ENCODE data around the gene PRB4.
"Not testable (repeated sequence)": the region's sequence is repeated elsewhere in the genome, so short reads cannot be mapped to it uniquely, and the experiment has no call there.

Gene PRB4

GRCh38 chr12:11310336-11310735 lies at the start of gene PRB4:
TSS of gene PRB4 (minus strand) at chr12:11310436. CDS start at chr12:11310398, 38 bp downstream.
- DNase-seq (ENCODE audit: low read depth in 2 of 2) = no peak

GRCh38 chr12:11351736-11352135 lies 41.5 kb upstream of the PRB4 start:
- not testable (repeated sequence) for DNase-seq (ENCODE audit: low read depth in 2 of 2)

- no peak for DNase-seq (ENCODE audit: low read depth in 2 of 2)
Observed at GRCh38 chr12:11348439-11348838, 38.2 kb upstream of the PRB4 start.

GRCh38 chr12:11347810-11348209 lies 37.6 kb upstream of the PRB4 start:
- no peak for DNase-seq (ENCODE audit: low read depth in 2 of 2)

- no peak for DNase-seq (ENCODE audit: low read depth in 2 of 2)
Observed at GRCh38 chr12:11344500-11344899, 34.3 kb upstream of the PRB4 start.

- DNase-seq (ENCODE audit: low read depth in 2 of 2) = no peak
Observed at GRCh38 chr12:11324426-11324825, 14.2 kb upstream of the PRB4 start.

- DNase-seq (ENCODE audit: low read depth in 2 of 2) = no peak
Observed at GRCh38 chr12:11321980-11322379, 11.7 kb upstream of the PRB4 start.

GRCh38 chr12:11307143-11307542 lies 3.1 kb downstream of the PRB4 start:
- DNase-seq (ENCODE audit: low read depth in 2 of 2) = no peak

GRCh38 chr12:11273449-11273848 lies 36.8 kb downstream of the PRB4 start:
- DNase-seq (ENCODE audit: low read depth in 2 of 2) = no peak

- no peak for DNase-seq (ENCODE audit: low read depth in 2 of 2)
Observed at GRCh38 chr12:11269607-11270006, 40.6 kb downstream of the PRB4 start, which contains the start of gene PRB3. TSS of gene PRB3 (minus strand) at chr12:11269707. CDS start at chr12:11269669, 38 bp downstream.

GRCh38 chr12:11264501-11264900 lies 45.7 kb downstream of the PRB4 start:
- DNase-seq (ENCODE audit: low read depth in 2 of 2) = no peak
